22Rv1 (cell line): Measurements from ENCODE around the gene ERICH6.

Experiments
- H3K27ac ChIP-seq: fragments of 450-650 bp; 2 replicates; pipeline ENCODE4 v1.5.1; 2017
- ZFX ChIP-seq: fragments of 450-650 bp; IDR thresholded peaks from 2 replicates; pipeline ENCODE4 v1.6.1; 2017; ENCODE audit warnings: antibody characterized with exemption, borderline replicate concordance
- TF ChIP-seq, protein P1 (sequence below): fragments of 450-650 bp; IDR thresholded peaks from 2 replicates; pipeline ENCODE4 v1.5.1; 2017; ENCODE audit warnings: mild to moderate bottlenecking

The ERICH6 gene

DNA sequence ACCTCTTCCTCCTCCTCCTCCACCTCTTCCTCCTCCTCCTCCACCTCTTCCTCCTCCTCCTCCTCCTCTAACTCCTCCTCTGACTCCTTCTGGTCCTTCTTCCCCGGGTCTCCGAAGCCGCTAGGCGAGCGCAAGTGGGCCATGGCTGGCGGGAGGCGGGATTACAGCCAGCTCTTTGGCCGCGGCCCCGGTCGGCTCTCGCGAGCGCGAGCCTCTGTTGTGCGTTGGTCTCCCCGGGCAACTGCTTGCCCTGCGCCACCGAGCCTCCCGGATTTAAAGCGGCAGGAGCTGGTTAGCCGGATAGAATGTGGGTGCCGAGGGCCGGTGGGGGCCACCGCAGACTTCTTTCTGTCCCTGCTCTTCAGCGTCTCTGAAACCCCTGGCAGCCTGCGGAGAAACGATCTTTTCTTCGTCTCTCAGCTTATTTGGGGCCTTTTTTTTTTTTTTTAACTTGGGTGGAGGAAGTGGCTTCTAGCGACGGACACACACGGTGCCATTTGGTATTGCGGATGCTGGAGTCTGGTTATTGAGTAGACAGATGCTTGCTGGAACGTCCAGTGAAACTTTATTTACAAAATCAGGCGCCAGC, at the start of gene ERICH6:
Gene ERICH6, minus strand, starts transcription at position 165 of the 589 bp plus-strand sequence. Its CDS starts 22 bp downstream, at position 143.
- TF ChIP-seq ZFX = no peak
- TF ChIP-seq, protein P1, sequence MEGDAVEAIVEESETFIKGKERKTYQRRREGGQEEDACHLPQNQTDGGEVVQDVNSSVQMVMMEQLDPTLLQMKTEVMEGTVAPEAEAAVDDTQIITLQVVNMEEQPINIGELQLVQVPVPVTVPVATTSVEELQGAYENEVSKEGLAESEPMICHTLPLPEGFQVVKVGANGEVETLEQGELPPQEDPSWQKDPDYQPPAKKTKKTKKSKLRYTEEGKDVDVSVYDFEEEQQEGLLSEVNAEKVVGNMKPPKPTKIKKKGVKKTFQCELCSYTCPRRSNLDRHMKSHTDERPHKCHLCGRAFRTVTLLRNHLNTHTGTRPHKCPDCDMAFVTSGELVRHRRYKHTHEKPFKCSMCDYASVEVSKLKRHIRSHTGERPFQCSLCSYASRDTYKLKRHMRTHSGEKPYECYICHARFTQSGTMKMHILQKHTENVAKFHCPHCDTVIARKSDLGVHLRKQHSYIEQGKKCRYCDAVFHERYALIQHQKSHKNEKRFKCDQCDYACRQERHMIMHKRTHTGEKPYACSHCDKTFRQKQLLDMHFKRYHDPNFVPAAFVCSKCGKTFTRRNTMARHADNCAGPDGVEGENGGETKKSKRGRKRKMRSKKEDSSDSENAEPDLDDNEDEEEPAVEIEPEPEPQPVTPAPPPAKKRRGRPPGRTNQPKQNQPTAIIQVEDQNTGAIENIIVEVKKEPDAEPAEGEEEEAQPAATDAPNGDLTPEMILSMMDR = peak; percentile 12; the same call in 1 of the 2 replicates
- H3K27ac ChIP-seq = peak within 1 kb of the TSS; percentile 61

DNA sequence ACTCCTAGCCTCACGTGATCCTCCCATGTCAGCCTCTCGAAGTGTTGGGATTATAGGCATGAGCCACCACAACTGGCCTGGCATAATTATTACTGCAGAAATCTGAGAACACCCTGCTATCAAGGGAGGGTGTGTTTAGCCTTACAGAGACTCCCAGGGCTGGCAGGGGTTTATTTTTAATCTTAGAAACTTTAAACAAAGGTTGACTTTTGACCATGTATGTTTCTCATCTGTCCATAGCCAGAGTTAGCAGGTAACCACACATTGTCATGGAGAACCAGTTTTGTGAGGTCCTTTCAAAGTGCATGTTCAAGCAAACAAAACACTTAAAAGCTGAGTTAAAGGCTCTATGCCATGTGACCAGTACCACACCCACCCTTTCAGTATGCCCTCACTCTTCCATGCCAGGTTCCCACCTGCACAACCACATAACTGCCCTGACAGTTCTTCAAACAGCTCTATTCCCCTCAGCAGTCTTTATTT, 48.1 kb upstream of the ERICH6 start:
- H3K27ac ChIP-seq = no peak overlapping the region
- TF ChIP-seq, protein P1 = no peak
- no peak for TF ChIP-seq ZFX

DNA sequence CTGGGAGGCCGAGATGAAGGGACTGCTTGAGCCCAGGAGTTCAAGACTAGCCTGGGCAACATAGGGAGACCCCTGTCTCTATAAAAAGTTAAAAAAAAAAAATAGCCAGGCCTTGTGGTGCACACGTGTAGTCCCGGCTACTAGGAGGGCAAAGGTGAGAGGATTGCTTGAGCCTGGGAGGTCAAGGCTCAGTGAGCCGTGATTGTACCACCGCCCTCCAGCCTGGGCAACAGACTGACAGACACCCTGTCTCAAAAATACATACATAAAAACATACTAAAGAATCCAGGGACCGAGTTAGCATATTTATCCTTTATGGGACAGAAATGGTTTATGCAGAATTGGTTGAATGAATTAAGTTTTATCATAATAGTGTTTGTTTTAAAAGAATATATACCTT, 45.5 kb upstream of the ERICH6 start:
- TF ChIP-seq, protein P1 = no peak
- TF ChIP-seq ZFX = no peak
- H3K27ac ChIP-seq = no peak overlapping the region

DNA sequence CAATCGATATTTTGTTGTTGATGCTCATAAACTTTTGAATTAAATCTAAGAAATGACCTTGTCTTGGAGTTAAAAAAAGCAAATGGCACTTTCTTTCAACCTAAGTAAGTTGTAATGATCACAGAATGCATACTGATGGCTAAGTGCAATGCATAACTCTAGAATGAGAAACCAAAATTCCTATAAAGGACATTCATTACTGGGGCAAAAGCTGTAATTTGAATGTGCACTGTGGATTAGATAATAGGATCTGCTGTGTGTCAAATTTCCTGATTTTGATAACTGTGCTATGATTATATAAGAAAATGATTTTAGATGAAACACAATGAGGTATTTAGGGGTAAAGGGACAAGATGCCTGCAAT, 44.9 kb upstream of the ERICH6 start:
- TF ChIP-seq, protein P1 = no peak
- TF ChIP-seq ZFX = no peak
- H3K27ac ChIP-seq = 0 out of 2 replicates have a peak overlapping the region, but pooled peaks have one; percentile 6

DNA sequence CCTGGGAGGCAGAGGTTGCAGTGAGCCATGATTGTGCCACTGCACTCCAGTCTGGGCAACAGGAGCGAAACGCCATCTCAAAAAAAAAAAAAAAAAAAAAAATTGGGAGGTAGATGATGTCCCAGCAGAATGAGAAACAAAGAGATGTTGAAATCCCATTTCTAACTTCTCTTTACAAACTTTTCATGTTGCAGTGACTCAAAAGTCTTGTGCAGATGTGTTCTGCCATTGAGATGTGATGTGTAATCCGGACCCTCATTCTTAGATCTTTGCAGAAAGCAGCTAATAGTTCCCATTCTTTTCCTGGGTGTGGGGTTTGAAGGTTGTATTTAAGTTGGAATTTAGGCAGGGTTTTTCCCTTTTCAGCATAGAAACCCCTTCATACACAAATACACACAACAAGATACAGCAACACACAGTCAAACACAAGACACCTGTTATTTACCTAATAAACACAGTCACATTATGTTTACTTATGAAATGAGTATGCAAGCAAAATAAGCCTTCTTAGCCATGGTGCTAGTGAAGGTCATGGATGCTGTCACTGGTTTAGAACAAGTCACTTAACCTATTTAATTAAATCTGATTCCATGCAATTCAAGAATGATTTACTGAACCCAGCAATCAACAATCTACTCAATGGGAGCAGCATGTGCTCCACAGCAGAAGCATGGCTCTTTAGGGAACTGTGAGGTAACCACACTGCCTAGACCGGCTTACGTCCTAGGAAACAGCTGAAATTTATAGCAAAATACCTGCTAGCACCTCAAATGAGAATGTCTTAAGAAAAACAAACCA, 44.4 kb upstream of the ERICH6 start:
- no peak for TF ChIP-seq ZFX
- TF ChIP-seq, protein P1 = no peak
- 0 out of 2 replicates have a peak overlapping the region, but pooled peaks have one; percentile 6 for H3K27ac ChIP-seq

DNA sequence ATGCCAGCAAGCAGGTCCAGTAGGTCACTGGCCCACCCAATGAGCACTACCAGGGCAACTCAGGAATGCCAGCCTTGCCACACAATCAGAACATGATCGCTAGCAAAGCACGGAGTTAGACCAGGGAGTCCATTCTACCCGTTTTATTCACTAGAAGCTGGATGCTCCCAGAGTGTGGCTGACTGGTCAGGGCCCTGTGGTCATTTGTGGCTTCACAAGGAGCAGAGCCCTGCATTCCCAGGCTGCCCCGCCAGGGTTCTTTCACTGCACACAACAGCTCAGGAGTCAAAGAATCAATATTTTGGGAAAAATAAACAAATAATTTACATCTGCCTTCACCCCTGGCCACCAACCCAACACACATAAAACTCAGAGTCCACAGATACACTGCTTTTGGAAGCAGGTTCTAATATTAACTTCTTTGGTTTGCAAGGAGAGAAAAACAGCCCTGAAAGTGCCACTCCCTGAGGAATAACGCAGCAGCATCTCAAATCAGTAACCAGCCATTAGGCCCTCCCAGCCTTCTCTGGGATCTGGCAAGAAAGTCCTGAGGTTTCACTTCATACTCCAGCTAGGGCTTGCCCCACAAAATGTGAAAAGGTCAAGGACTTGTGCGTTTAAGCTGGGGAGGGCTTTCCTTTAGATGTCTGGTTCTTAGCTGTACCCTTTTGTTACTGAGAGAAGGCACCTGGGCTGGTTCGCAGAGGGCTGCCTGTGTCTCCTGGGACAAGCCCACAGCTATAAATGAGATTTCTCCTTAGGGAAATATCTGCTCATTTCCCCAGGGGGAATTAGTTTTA, 43.3 kb upstream of the ERICH6 start:
- TF ChIP-seq ZFX = no peak
- H3K27ac ChIP-seq = peak overlapping the region; percentile 22; the same call in 1 of the 2 replicates

DNA sequence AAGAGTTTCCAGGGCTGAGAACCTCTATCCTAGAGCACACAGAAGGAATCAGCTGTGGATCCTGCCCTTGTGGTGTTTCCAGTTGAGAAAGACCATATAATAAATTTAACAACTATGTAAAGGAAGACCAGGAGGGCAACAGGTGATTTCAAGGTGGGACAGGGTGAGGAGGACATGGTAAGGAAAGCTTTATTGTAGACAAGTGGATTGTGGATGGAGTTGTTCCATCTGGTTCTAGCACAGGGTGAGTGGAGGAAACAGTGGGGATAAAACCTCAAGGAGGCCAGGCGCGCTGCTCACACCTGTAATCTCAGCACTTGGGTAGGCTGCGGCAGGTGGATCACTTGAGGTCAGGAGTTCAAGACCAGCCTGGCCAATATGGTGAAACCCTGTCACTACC, 42.1 kb upstream of the ERICH6 start:
- TF ChIP-seq, protein P1 = no peak
- TF ChIP-seq ZFX = no peak
- no peak overlapping the region for H3K27ac ChIP-seq
